Karpas-422 (cell line): ENCODE measurements around the gene IGSF10. TPM values are rescaled to one million over a fixed set of nuclear protein-coding genes. Genes with fewer than 3 reads are reported as not detected.
A peak's percentile ranks its signal among the peaks of the same experiment; 100 is the strongest.

Experiments
- DNase-seq: peaks from one replicate; pipeline ENCODE4 v3.0.0-alpha.2; 2015
- H2AFZ ChIP-seq: fragments of 200-600 bp; sonication (generic); 2 replicates; pipeline ENCODE4 v1.6.1; 2014; ENCODE audit warnings: antibody characterized with exemption, low read length, mixed read lengths
- H3K27ac ChIP-seq: fragments of 200-600 bp; sonication (generic); 2 replicates; pipeline ENCODE4 v1.5.1; 2014; ENCODE audit warnings: mild to moderate bottlenecking, low read length, moderate library complexity
- H3K27me3 ChIP-seq: fragments of 200-600 bp; sonication (generic); 2 replicates; pipeline ENCODE4 v1.6.1; 2014; ENCODE audit warnings: low read length, mixed read lengths
- H3K36me3 ChIP-seq: fragments of 200-600 bp; sonication (generic); 2 replicates; pipeline ENCODE4 v1.6.1; 2014; ENCODE audit warnings: low read length, mixed read lengths; ENCODE audit not compliant: insufficient read depth
- H3K4me1 ChIP-seq: fragments of 200-600 bp; sonication (generic); 2 replicates; pipeline ENCODE4 v1.6.1; 2014; ENCODE audit warnings: mild to moderate bottlenecking, low read length, mixed read lengths
- H3K4me2 ChIP-seq: fragments of 200-600 bp; sonication (generic); 2 replicates; pipeline ENCODE4 v1.6.1; 2014; ENCODE audit warnings: low read length, low read depth, mild to moderate bottlenecking; ENCODE audit not compliant: poor library complexity, severe bottlenecking
- H3K4me3 ChIP-seq: fragments of 200-600 bp; sonication (generic); 2 replicates; pipeline ENCODE4 v1.5.1; 2014; ENCODE audit warnings: mild to moderate bottlenecking, antibody characterized with exemption, low read length, mixed read lengths
- H3K79me2 ChIP-seq: fragments of 200-600 bp; sonication (generic); 2 replicates; pipeline ENCODE4 v1.6.1; 2014; ENCODE audit warnings: mild to moderate bottlenecking, low read length, mixed read lengths
- H3K9ac ChIP-seq: fragments of 200-600 bp; sonication (generic); 2 replicates; pipeline ENCODE4 v1.6.0; 2014; ENCODE audit warnings: low read length
- H3K9me2 ChIP-seq: fragments of 200-600 bp; sonication (generic), shearing (Covaris generic); replicated peaks from 2 replicates; pipeline ENCODE4 v1.6.0; 2014; ENCODE audit warnings: mild to moderate bottlenecking, low read length, moderate library complexity; ENCODE audit not compliant: insufficient read depth
- H3K9me3 ChIP-seq: fragments of 300-700, 200-600 bp; sonication (generic); 2 replicates; pipeline ENCODE4 v1.6.1; 2014; ENCODE audit warnings: low read length, mixed read lengths
- H4K20me1 ChIP-seq: fragments of 200-600 bp; sonication (generic); 2 replicates; pipeline ENCODE4 v1.6.1; 2014; ENCODE audit warnings: mild to moderate bottlenecking, antibody characterized with exemption, low read length, low read depth; ENCODE audit not compliant: insufficient read depth
- total RNA-seq: library from RNA; depleted of rRNA; stranded (reverse); fragments of >200 nt; shearing (Covaris generic); gene quantifications from 2 replicates; pipeline ENCODE4 v1.2.3, GENCODE V29; 2014; ENCODE audit warnings: low replicate concordance

The IGSF10 gene
- total RNA-seq, 1 experiment from 2014 or later = 0.07 TPM

DNA sequence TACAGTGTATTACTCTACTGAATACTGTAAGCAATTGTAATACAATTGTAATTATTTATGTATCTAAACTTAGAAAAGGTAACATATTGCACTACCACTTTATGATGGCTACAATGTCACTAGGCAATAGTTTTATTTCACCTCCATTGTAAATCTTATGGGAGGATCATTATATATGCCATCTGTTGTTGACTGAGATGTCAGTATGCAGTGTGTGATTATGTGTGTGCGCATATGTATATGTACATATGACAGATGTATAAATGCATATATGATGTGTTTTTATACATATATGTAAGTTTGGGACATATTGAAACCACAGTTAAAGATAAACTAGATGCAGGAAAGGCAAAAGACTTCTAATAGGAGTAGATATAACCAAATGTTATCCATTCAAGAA, 8.5 kb downstream of the IGSF10 start:
- no peaks in the 10 kb centered on the region for H3K36me3 ChIP-seq
- DNase-seq = no peak
- H3K27ac ChIP-seq = no peak overlapping the region
- no peaks in the 10 kb centered on the region for H3K79me2 ChIP-seq
- H3K9me3 ChIP-seq = no peaks in the 10 kb centered on the region
- H3K4me3 ChIP-seq = no peak overlapping the region
- H3K9me2 ChIP-seq = no peaks in the 10 kb centered on the region
- no peaks in the 10 kb centered on the region for H3K4me1 ChIP-seq
- H3K9ac ChIP-seq = no peak overlapping the region
- H3K27me3 ChIP-seq = no peaks in the 10 kb centered on the region
- no peak overlapping the region for H3K4me2 ChIP-seq
- H2AFZ ChIP-seq = no peak overlapping the region
- H4K20me1 ChIP-seq = no peaks in the 10 kb centered on the region

DNA sequence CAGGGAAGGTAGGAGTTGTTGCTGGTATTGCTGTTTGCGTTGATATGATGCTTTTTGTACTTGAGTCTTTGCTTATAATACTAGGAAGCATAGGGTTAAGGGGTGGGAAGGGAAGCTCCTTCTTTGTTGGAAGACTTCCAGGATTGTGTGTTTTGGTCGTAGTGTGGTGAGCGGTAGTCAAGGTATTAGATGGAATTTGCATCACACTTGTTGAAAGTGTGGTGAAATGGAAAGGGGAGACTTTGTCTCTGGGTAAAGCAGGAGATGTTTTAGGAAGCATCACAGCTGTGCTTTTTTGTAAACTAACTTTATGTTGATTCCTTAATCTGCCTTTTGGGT, 14.9 kb downstream of the IGSF10 start:
- H3K36me3 ChIP-seq = no peaks in the 10 kb centered on the region
- H3K9me3 ChIP-seq = no peaks in the 10 kb centered on the region

DNA sequence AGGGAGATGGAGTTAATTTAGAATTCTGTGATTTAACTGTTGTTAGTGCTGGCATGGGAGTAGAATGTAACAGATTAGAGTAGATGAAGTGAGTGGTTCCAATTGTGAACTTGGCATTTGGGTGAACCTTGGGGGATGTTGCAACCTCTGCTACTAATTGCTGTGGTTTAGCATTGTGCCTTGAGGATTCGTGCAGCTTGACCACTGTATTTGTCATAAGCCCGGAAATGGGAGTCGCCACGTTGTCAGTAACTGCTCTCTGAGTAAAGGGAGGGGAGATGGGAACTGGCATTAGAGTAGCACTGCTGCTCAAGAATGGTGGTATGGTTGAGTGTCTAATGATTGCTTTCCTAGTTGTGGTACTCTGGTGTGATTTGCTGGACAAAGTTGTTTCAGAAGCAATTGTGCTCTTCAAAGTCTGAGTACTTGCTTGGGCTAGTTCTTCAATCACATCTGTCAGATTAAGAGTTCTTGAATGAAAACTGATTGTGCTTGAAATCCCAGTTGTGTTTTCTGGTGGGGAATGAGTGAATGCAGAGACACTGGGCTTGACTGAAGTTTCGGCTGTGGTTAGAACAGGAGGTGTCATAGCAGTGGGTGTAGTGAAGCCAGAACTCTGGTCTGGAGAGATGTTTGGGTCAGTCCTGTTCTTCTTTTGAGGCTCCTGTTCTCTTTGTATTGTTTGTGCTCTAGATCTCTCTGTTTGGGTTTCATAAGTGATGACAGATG, 15.4 kb downstream of the IGSF10 start:
- Histone ChIP-seq H4K20me1 (no peaks in the 10 kb centered on the region), H3K27me3 (no peaks in the 10 kb centered on the region), H3K4me2 (no peak overlapping the region), H2AFZ (no peak overlapping the region), H3K79me2 (no peaks in the 10 kb centered on the region), H3K4me3 (no peak overlapping the region), H3K9ac (no peak overlapping the region), H3K36me3 (no peaks in the 10 kb centered on the region), H3K4me1 (no peaks in the 10 kb centered on the region), H3K9me2 (no peaks in the 10 kb centered on the region), H3K9me3 (no peaks in the 10 kb centered on the region), H3K27ac (no peak overlapping the region)
- no peak for DNase-seq

More for the DNA sequence above, 14.9 kb downstream of the IGSF10 start:
- no peak overlapping the region for H3K27ac ChIP-seq
- no peaks in the 10 kb centered on the region for H3K4me1 ChIP-seq
- no peak overlapping the region for H3K4me3 ChIP-seq
- H3K4me2 ChIP-seq = no peak overlapping the region
- H3K9me2 ChIP-seq = no peaks in the 10 kb centered on the region
- no peaks in the 10 kb centered on the region for H3K79me2 ChIP-seq
- no peaks in the 10 kb centered on the region for H3K27me3 ChIP-seq
- DNase-seq = no peak
- H2AFZ ChIP-seq = no peak overlapping the region
- H4K20me1 ChIP-seq = no peaks in the 10 kb centered on the region
- no peak overlapping the region for H3K9ac ChIP-seq

DNA sequence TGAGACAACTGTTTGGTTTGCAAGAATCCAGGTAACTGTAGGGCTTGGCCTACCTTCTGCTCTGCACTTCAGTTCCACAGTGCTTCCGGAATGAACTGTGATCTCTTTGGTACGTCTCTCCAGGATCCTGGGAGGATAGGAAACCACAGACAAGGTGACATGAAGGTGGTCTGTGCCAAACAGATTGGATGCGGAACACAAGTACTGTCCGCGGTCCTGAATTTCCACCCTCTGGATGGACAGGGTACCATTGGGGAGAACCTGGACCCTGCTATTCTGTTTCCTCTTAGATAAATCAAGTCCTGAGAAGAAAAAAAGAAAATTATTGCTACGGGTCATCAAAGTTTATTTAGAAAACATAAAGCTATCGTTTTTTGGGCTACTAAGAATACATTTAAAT, 17.3 kb downstream of the IGSF10 start:
- Histone ChIP-seq H3K79me2 (no peaks in the 10 kb centered on the region), H3K4me1 (peaks cover 12% of the 10 kb centered on the region), H4K20me1 (no peaks in the 10 kb centered on the region), H3K9me2 (no peaks in the 10 kb centered on the region), H3K9ac (no peak overlapping the region), H3K36me3 (no peaks in the 10 kb centered on the region), H3K27me3 (no peaks in the 10 kb centered on the region), H2AFZ (no peak overlapping the region), H3K4me3 (no peak overlapping the region), H3K9me3 (no peaks in the 10 kb centered on the region), H3K4me2 (no peak overlapping the region), H3K27ac (no peak overlapping the region)
- DNase-seq = no peak

DNA sequence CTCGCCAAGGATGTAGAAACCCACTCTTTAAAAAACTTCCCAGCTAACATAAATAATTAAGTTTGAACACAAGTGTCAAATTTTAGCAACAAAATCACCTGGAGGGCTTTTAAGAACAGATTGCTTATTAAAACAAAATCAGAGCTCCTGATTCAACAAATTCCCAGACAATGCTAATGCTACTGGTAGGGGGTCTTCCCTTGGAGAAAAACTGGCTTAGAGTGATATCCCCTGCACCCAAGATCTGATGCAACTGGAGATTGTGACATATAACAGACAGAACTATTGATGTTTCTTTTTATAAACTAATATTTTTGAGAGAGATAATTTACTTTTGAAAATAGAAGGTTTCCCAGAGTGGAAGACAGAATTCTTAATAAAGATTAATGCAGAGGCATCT, 19.9 kb downstream of the IGSF10 start:
- H3K27me3 ChIP-seq = no peaks in the 10 kb centered on the region
- no peak for DNase-seq
- no peaks in the 10 kb centered on the region for H3K9me2 ChIP-seq
- peaks cover 27% of the 10 kb centered on the region for H3K4me1 ChIP-seq
- no peaks in the 10 kb centered on the region for H4K20me1 ChIP-seq
- no peak overlapping the region for H3K27ac ChIP-seq
- no peaks in the 10 kb centered on the region for H3K9me3 ChIP-seq
- H3K4me3 ChIP-seq = no peak overlapping the region
- H3K4me2 ChIP-seq = no peak overlapping the region
- H3K79me2 ChIP-seq = no peaks in the 10 kb centered on the region
- H3K36me3 ChIP-seq = no peaks in the 10 kb centered on the region
- H2AFZ ChIP-seq = no peak overlapping the region
- no peak overlapping the region for H3K9ac ChIP-seq

DNA sequence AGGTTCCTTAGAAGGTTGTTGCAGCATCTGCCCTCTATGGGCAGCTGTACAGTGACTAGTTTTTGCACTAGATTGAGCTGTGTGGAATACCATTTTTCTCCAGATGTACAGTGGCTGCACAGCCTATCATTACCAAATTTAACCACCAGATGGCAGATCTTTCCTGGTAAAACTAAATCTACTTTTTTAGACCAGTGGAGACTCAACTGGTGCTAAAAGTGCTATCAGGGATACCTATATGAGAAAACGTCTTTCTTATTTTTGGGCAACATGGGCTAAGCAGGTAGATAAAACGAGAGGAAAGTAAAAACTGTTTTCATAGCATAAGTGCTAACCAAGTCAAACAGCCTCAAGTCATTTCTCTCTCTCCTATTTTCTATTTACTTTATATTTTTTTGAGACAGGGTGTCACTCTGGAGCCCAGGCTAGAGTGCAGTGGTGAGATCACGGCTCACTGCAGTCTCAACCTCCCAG, 21.2 kb downstream of the IGSF10 start:
- no peak overlapping the region for H2AFZ ChIP-seq
- peak overlapping the region; percentile 30 for H3K27ac ChIP-seq
- H3K4me2 ChIP-seq = peak overlapping the region; percentile 41
- peak; percentile 93 for DNase-seq
- H3K4me3 ChIP-seq = no peak overlapping the region
- no peaks in the 10 kb centered on the region for H3K27me3 ChIP-seq
- H3K4me1 ChIP-seq = peaks cover 39% of the 10 kb centered on the region
- no peaks in the 10 kb centered on the region for H3K36me3 ChIP-seq
- H3K9ac ChIP-seq = no peak overlapping the region
- H3K9me2 ChIP-seq = no peaks in the 10 kb centered on the region
- H4K20me1 ChIP-seq = no peaks in the 10 kb centered on the region
- no peaks in the 10 kb centered on the region for H3K79me2 ChIP-seq
- H3K9me3 ChIP-seq = no peaks in the 10 kb centered on the region

DNA sequence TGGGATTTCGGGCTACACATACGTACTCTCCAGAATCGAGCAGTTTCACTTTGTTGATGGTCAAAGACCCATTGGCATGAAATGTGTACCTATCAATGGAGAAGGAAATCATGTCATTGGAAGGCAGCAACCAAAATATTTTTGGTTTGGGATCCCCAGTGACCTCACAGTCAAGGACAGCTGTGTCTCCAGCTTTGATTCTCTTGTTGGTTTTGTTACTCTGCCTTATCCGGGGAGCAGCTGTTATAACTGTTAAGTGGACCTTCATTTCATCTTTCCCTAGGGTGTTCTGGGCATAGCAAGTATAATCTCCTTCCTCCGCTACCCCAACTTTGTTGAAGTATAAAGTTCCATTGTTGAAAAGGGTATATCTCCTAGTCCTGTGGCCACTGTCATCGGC, 23.0 kb downstream of the IGSF10 start:
- Histone ChIP-seq H3K36me3 (no peaks in the 10 kb centered on the region), H3K9ac (no peak overlapping the region), H3K79me2 (no peaks in the 10 kb centered on the region), H3K9me3 (no peaks in the 10 kb centered on the region), H3K4me1 (peaks cover 57% of the 10 kb centered on the region), H3K4me3 (no peak overlapping the region), H3K4me2 (no peak overlapping the region), H4K20me1 (no peaks in the 10 kb centered on the region), H3K27me3 (no peaks in the 10 kb centered on the region), H2AFZ (no peak overlapping the region), H3K27ac (no peak overlapping the region), H3K9me2 (no peaks in the 10 kb centered on the region)
- no peak for DNase-seq

DNA sequence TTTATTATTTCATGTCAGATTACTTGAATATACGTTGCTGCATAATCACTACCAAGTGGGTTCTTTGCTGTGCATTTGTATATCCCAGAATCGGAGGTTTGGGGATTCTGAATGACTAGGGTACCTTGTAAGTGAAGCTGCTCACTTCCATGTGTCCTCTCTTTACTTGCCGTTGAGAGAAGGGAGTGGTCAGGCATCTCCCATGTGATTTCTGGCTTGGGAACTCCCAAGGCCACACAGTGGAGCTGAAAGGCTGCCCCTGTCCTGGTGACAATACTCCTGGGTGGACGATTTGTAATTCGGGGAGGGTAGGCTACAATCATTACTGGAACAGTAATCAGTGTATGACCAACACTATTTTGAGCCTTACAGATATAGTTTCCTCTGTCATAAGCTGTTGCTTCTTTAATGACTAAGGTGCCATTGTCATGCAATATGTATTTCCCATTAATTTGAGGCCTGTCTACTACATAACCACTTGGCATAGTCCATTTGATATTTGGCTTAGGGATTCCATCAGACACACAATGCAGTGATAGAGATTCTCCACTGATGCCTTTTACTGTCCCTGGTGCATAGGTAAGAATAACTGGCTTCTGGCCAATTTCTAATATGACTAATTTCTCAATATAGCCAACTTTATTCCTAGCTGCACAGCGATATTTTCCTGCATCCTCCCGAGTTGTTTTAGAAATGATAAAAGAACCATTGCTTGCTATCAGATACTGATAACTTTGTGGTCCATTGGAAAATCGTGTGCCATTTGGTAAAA, 24.0 kb downstream of the IGSF10 start:
- H3K9me2 ChIP-seq = no peaks in the 10 kb centered on the region

More for the DNA sequence above, 24.0 kb downstream of the IGSF10 start:
- H3K79me2 ChIP-seq = no peaks in the 10 kb centered on the region
- H3K27ac ChIP-seq = no peak overlapping the region
- H4K20me1 ChIP-seq = no peaks in the 10 kb centered on the region
- no peak overlapping the region for H3K4me2 ChIP-seq
- no peak overlapping the region for H2AFZ ChIP-seq
- no peaks in the 10 kb centered on the region for H3K9me3 ChIP-seq
- no peak overlapping the region for H3K4me3 ChIP-seq
- H3K36me3 ChIP-seq = no peaks in the 10 kb centered on the region
- DNase-seq = no peak
- no peak overlapping the region for H3K9ac ChIP-seq
- H3K27me3 ChIP-seq = no peaks in the 10 kb centered on the region
- H3K4me1 ChIP-seq = peaks cover 67% of the 10 kb centered on the region
